Activated CD4-positive, CD25-positive, alpha-beta regulatory T cell (primary cell): ENCODE measurements around the gene COL4A4.

Source experiments
- DNase-seq, 4 experiments: peaks; one replicate each; lab custom pipeline; 2025; lab: John Stamatoyannopoulos, UW

Gene COL4A4

GRCh38 chr2:226981791-226982326 lies 182.1 kb downstream of the COL4A4 start:
- no peak for DNase-seq

GRCh38 chr2:226979004-226979403 lies 185.0 kb downstream of the COL4A4 start:
- DNase-seq, result no peak

GRCh38 chr2:226978300-226978699 lies 185.7 kb downstream of the COL4A4 start:
- no peak for DNase-seq

GRCh38 chr2:226977775-226978190 lies 186.2 kb downstream of the COL4A4 start:
- no peak for DNase-seq

GRCh38 chr2:226973816-226974215 lies 190.2 kb downstream of the COL4A4 start:
- DNase-seq, result no peak

GRCh38 chr2:226971770-226972169 lies 192.2 kb downstream of the COL4A4 start:
- no peak for DNase-seq

- no peak for DNase-seq
Observed at GRCh38 chr2:226971084-226971483, 192.9 kb downstream of the COL4A4 start.

- DNase-seq, result no peak
Observed at GRCh38 chr2:226970362-226970761, 193.6 kb downstream of the COL4A4 start.

- DNase-seq, result no peak
Observed at GRCh38 chr2:226969417-226970080, 194.5 kb downstream of the COL4A4 start.

- no peak for DNase-seq
Observed at GRCh38 chr2:226965376-226965775, 198.6 kb downstream of the COL4A4 start.

- DNase-seq, result no peak
Observed at GRCh38 chr2:226963528-226963927, 200.5 kb downstream of the COL4A4 start.

GRCh38 chr2:226962176-226962773 lies 201.7 kb downstream of the COL4A4 start:
- no peak for DNase-seq

- no peak for DNase-seq
Observed at GRCh38 chr2:226959418-226959817, 204.6 kb downstream of the COL4A4 start.

GRCh38 chr2:226956659-226957058 lies 207.3 kb downstream of the COL4A4 start:
- no peak for DNase-seq

GRCh38 chr2:226953826-226954225 lies 210.2 kb downstream of the COL4A4 start:
- no peak for DNase-seq

GRCh38 chr2:226953206-226953605 lies 210.8 kb downstream of the COL4A4 start:
- no peak for DNase-seq
